HT1080 (cell line): ENCODE data around the gene PRELID2. TPM values are rescaled to one million over a fixed set of nuclear protein-coding genes. Genes with fewer than 3 reads are reported as not detected.
"Not testable (repeated sequence)": the region's sequence is repeated elsewhere in the genome, so short reads cannot be mapped to it uniquely, and the experiment has no call there.

Experiments used
- DNase-seq: peaks from one replicate; pipeline ENCODE4 v3.0.0-alpha.2; 2015; ENCODE audit warnings: low read depth
- total RNA-seq: library from RNA; depleted of rRNA; stranded (reverse); fragments of >200 nt; shearing (Covaris generic); gene quantifications from 2 replicates; pipeline ENCODE4 v1.2.3, GENCODE V29; 2014; rRNA removed

Gene PRELID2
- total RNA-seq, 1 experiment from 2014 or later: 13.9 TPM

GRCh38 chr5:145752534-145752933 lies 82.6 kb downstream of the PRELID2 start:
- DNase-seq: peak; percentile 69

GRCh38 chr5:145750199-145750598 lies 84.9 kb downstream of the PRELID2 start:
- no peak for DNase-seq

GRCh38 chr5:145743396-145744061 lies 91.6 kb downstream of the PRELID2 start:
- DNase-seq: peak; percentile 18

GRCh38 chr5:145739843-145740242 lies 95.3 kb downstream of the PRELID2 start:
- no peak for DNase-seq

GRCh38 chr5:145738227-145738626 lies 96.9 kb downstream of the PRELID2 start:
- DNase-seq: no peak

- peak; percentile 28 for DNase-seq
Measured at GRCh38 chr5:145737578-145737977, 97.6 kb downstream of the PRELID2 start.

GRCh38 chr5:145729956-145730355 lies 105.2 kb downstream of the PRELID2 start:
- DNase-seq: not testable (repeated sequence)

- DNase-seq: no peak
Measured at GRCh38 chr5:145723516-145723915, 111.6 kb downstream of the PRELID2 start.

GRCh38 chr5:145718956-145719355 lies 116.2 kb downstream of the PRELID2 start:
- DNase-seq: peak; percentile 35

GRCh38 chr5:145715412-145715811 lies 119.7 kb downstream of the PRELID2 start:
- DNase-seq: no peak

- DNase-seq: no peak
Measured at GRCh38 chr5:145712245-145712644, 122.9 kb downstream of the PRELID2 start.

- no peak for DNase-seq
Measured at GRCh38 chr5:145711417-145711816, 123.7 kb downstream of the PRELID2 start.

Other genes starting within 250 kb of the PRELID2 start
- not detected in 2 replicates for gene GRXCR2, start 37.7 kb upstream of the PRELID2 start, total RNA-seq
- 16.0 and 18.9 TPM in 2 replicates for gene SH3RF2, start 101.2 kb upstream of the PRELID2 start, total RNA-seq